Kidney (tissue), 14 donors: Measurements from ENCODE around the gene ZNF280D. TPM values are rescaled to one million over a fixed set of nuclear protein-coding genes. Genes with fewer than 3 reads are reported as not detected.

Experiments
- DNase-seq, 5 donors: peaks; one replicate each; pipeline ENCODE4 v3.0.0-alpha.2; 2013 to 2020
- FAIRE-seq: peaks from 2 replicates; lab custom pipeline; 2012; peaks lifted over from hg19 to GRCh38; lab: Jason Lieb, UNC
- H3K27ac ChIP-seq, 2 donors: one replicate each; pipeline ENCODE4 v1.7.0; 2013; ENCODE audit warnings: low read depth in 2 of 2, low read length in 2 of 2, inconsistent platforms in 1 of 2
- H3K27me3 ChIP-seq: one replicate; pipeline ENCODE4 v1.7.1; 2013; ENCODE audit warnings: low read length, inconsistent platforms; ENCODE audit not compliant: control insufficient read depth, insufficient read depth
- H3K36me3 ChIP-seq, 3 donors: one replicate each; pipeline versions ENCODE4 v1.7.0 to v1.7.1; 2013; ENCODE audit warnings: low read length in 3 of 3, control low read depth in 1 of 3, inconsistent platforms in 1 of 3; ENCODE audit not compliant: insufficient read depth in 3 of 3, control insufficient read depth in 2 of 3
- H3K4me1 ChIP-seq, 3 donors: one replicate each; pipeline versions ENCODE4 v1.7.0 to v1.7.1; 2013; ENCODE audit warnings: low read length in 3 of 3, inconsistent platforms in 1 of 3, low read depth in 1 of 3; ENCODE audit not compliant: control insufficient read depth in 2 of 3, insufficient read depth in 2 of 3
- H3K4me3 ChIP-seq, 3 donors: one replicate each; pipeline versions ENCODE4 v1.7.0 to v1.8.1; 2013; ENCODE audit warnings: low read length in 3 of 3, control low read depth in 1 of 3, inconsistent platforms in 1 of 3
- H3K9ac ChIP-seq, 3 donors: one replicate each; pipeline versions ENCODE4 v1.7.0 to v1.7.1; 2013; ENCODE audit warnings: low read length in 3 of 3, control low read depth in 1 of 3, inconsistent platforms in 1 of 3
- H3K9me3 ChIP-seq, 3 donors: one replicate each; pipeline versions ENCODE4 v1.7.0 to v1.7.1; 2013; ENCODE audit warnings: low read length in 3 of 3, control low read depth in 1 of 3, inconsistent platforms in 1 of 3; ENCODE audit not compliant: control insufficient read depth in 2 of 3, insufficient read depth in 1 of 3
- CTCF ChIP-seq: IDR thresholded peaks from 3 replicates; pipeline ENCODE4 v1.5.1; 2012; ENCODE audit warnings: mild to moderate bottlenecking, moderate library complexity, borderline replicate concordance; ENCODE audit not compliant: insufficient read depth; ENCODE audit errors: extremely low read depth
- intact Hi-C: fragments of 100-400 bp; cut with DNase I; formaldehyde crosslinking; loops from one replicate; pipeline ENCODE4 v1.11.1; 2022
- polyA plus RNA-seq: library from polyadenylated mRNA; stranded (reverse); fragments of 350-450 nt; fragmentation: Illumina TruSeq; extraction: RNeasy Lipid Tissue Mini Kit (QIAGEN cat#74804); gene quantifications from one replicate; pipeline ENCODE4 v1.2.3, GENCODE V29; 2014; ENCODE audit warnings: low read depth, low replicate concordance; ENCODE audit not compliant: insufficient read depth
- total RNA-seq: library from RNA; stranded (reverse); fragmentation: NEBNext Ultra II Directional; extraction: Animal tissue kit (Norgen Biotek cat#: 25700); gene quantifications from one replicate; pipeline ENCODE4 v1.2.1, GENCODE V29; 2021
- donor health status: control.
- donor health status: control.
- donor health status: control.
- donor health status: control.
- donor health status: control.
- donor health status: DM: yes; HTN: yes; CAD: no.
- donor health status: Normal renal cell carcinoma (clear cell type).

ZNF280D gene
- total and polyA plus RNA-seq, 2 donors from 2014 or later: 13.7 to 50.0 TPM

- Histone ChIP-seq H3K27me3 (no peaks in the 10 kb centered on the region), H3K9ac (no peak overlapping the region), H3K27ac (no peak overlapping the region), H3K4me3 (no peak overlapping the region), H3K4me1 (no peaks in the 10 kb centered on the region), H3K36me3 (no peaks in the 10 kb centered on the region), H3K9me3 (no peaks in the 10 kb centered on the region)
- DNase-seq (no peak), FAIRE-seq (no peak)
- intact Hi-C loops: no loop called here
- no peak for TF ChIP-seq CTCF
Observed at GRCh38 chr15:56640549-56640948, 92.8 kb downstream of the ZNF280D start.

DNA sequence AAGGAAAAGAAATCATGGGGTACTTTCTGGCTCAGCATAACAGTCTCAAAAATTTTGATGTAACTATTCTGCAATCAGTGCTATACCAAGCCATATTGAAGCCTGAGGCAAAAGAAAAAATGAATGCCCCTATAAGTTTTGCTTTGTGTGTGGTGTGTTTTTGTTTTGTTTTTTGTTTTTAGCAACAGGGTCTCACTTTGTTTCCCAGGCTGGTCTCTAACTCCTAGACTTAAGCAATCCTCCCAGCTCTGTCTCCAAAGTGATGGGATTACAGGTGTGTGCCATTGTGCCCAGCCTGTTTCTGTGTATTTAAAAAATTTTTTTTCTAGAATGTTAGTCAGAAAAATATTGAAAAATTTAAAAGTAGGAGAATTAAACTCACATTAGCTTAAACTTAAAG lies 93.2 kb downstream of the ZNF280D start:
- Histone ChIP-seq H3K9me3 (no peaks in the 10 kb centered on the region), H3K4me1 (no peaks in the 10 kb centered on the region), H3K27me3 (no peaks in the 10 kb centered on the region), H3K36me3 (no peaks in the 10 kb centered on the region), H3K27ac (no peak overlapping the region), H3K9ac (no peak overlapping the region), H3K4me3 (no peak overlapping the region)
- no peak for TF ChIP-seq CTCF
- FAIRE-seq (no peak), DNase-seq (no peak)
- intact Hi-C loops: no loop called here

- Histone ChIP-seq H3K36me3 (no peaks in the 10 kb centered on the region), H3K27me3 (no peaks in the 10 kb centered on the region), H3K9ac (no peak overlapping the region), H3K27ac (no peak overlapping the region), H3K4me3 (no peak overlapping the region), H3K4me1 (no peaks in the 10 kb centered on the region), H3K9me3 (no peaks in the 10 kb centered on the region)
- DNase-seq (no peak), FAIRE-seq (no peak)
- intact Hi-C loops: no loop called here
- no peak for TF ChIP-seq CTCF
Observed at GRCh38 chr15:56639631-56640030, 93.7 kb downstream of the ZNF280D start.

DNA sequence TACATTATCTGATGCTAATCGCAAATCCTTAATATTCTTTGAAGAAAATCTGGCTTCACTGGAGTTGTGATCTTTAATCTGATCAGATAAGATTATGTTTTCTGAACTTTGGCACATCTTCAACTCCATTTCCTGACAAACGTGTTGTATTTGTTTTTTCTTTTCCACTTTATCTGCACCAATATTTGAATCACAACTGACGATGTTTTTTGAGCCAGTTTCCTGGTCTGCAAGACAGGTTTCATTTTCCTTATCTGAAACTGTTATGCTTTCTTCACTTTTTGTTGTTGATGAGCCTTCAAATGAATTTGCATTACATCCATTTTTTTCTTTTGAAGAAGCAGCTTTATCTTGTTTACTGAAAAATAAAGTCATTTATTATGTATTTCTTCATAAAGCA lies 101.5 kb downstream of the ZNF280D start:
- peaks cover 0 to 7% (median 3%) of the 10 kb centered on the region in 3 donors for H3K36me3 ChIP-seq
- no peaks in the 10 kb centered on the region for H3K27me3 ChIP-seq
- TF ChIP-seq CTCF: no peak
- DNase-seq (no peak), FAIRE-seq (no peak)
- H3K27ac ChIP-seq: no peak overlapping the region
- no peak overlapping the region for H3K4me3 ChIP-seq
- no peak overlapping the region for H3K9ac ChIP-seq
- intact Hi-C loops: no loop called here
- no peaks in the 10 kb centered on the region for H3K9me3 ChIP-seq
- H3K4me1 ChIP-seq: no peaks in the 10 kb centered on the region
